Measurements from ENCODE around the gene PALLD. TPM values are rescaled to one million over a fixed set of nuclear protein-coding genes. Genes with fewer than 3 reads are reported as not detected.

The PALLD gene
- total and polyA plus RNA-seq, 2 donors (not counting 3 experiments of a cell fraction or from before 2014, with no cell fraction given): 13.4 to 48.2 TPM

GRCh38 chr4:168540503-168541265 is 43.8 kb downstream of the PALLD start:
- H3K27ac ChIP-seq (ENCODE audit: insufficient read depth, low read depth, low read length): no peak overlapping the region
- DNase-seq (ENCODE audit: low read depth, low spot score) (no peak), FAIRE-seq (no peak)
- H3K36me3 ChIP-seq (ENCODE audit: control insufficient read depth in 2 of 2, extremely low read depth in 1 of 2, insufficient read depth in 2 of 2, low read length in 2 of 2): no peaks in the 10 kb centered on the region
- dilution Hi-C loops (cut with MboI; ENCODE audit: extremely low pct_ligation_motif_present, low sequenced_read_pairs) (no loop called here), intact Hi-C loops (cut with micrococcal nuclease) (no loop called here)
- POLR2A ChIA-PET: no interaction called here
- no peak overlapping the region for H3K4me2 ChIP-seq (ENCODE audit: insufficient read depth, low read length)
- TF ChIP-seq MYC (IDR thresholded peaks at IDR 0.05; ENCODE audit: low read depth, low read length) (no peak), EZH2 (IDR thresholded peaks at IDR 0.05; ENCODE audit: borderline replicate concordance, low read depth, low read length, severe bottlenecking) (no peak), POLR2AphosphoS5 (IDR thresholded peaks at IDR 0.05; ENCODE audit: insufficient read depth, low read depth, low read length) (no peak), FOS (IDR thresholded peaks at IDR 0.05; ENCODE audit: borderline replicate concordance, insufficient read depth, low read length) (no peak), CTCF (IDR thresholded peaks at IDR 0.05; ENCODE audit: extremely low read depth in 1 of 2, insufficient read depth in 1 of 2, low read depth in 1 of 2, low read length in 2 of 2) (no peak), POLR2A (IDR thresholded peaks at IDR 0.05; ENCODE audit: low read depth, low read length) (no peak), JUN (IDR thresholded peaks at IDR 0.05; ENCODE audit: borderline replicate concordance, insufficient read depth, insufficient read length, low read depth) (no peak), GATA2 (IDR thresholded peaks at IDR 0.05; ENCODE audit: insufficient read depth, insufficient read length, low read depth, low read length) (no peak), MAX (IDR thresholded peaks at IDR 0.05; ENCODE audit: insufficient read depth, insufficient read length) (no peak)
- no peaks in the 10 kb centered on the region for H4K20me1 ChIP-seq (replicated peaks; ENCODE audit: control insufficient read depth, extremely low read depth, insufficient read depth, low read length)
- peaks cover 6% of the 10 kb centered on the region for H3K4me1 ChIP-seq (ENCODE audit: control insufficient read depth, extremely low read depth, insufficient read depth, low read length)
- H3K9ac ChIP-seq (replicated peaks; ENCODE audit: extremely low read depth, insufficient read depth, low read length): no peak overlapping the region
- no peak overlapping the region for H3K4me3 ChIP-seq (replicated peaks in 1 of 3; ENCODE audit: insufficient read depth in 1 of 3, low read depth in 1 of 3, low read length in 3 of 3)
- no peaks in the 10 kb centered on the region for H3K9me3 ChIP-seq (replicated peaks; ENCODE audit: control insufficient read depth, insufficient read depth, low read length)
- H3K27me3 ChIP-seq (ENCODE audit: control insufficient read depth in 2 of 2, insufficient read depth in 2 of 2, low read length in 2 of 2): no peaks in the 10 kb centered on the region
- H2AFZ ChIP-seq (ENCODE audit: low read depth, low read length): no peak overlapping the region
- no TSS peak for BruUV-seq (replicated peaks)
- CTCF ChIA-PET: no interaction called here
- no peaks in the 10 kb centered on the region for H3K79me2 ChIP-seq (ENCODE audit: control insufficient read depth, insufficient read depth, low read length)
- H3K9me1 ChIP-seq (replicated peaks; ENCODE audit: control insufficient read depth, extremely low read depth, insufficient read depth, low read length): no peaks in the 10 kb centered on the region

Measured in endothelial cell of umbilical vein (primary cell).